ENCODE data around the gene MED27. TPM values are rescaled to one million over a fixed set of nuclear protein-coding genes. Genes with fewer than 3 reads are reported as not detected.

MED27 gene, protein sequence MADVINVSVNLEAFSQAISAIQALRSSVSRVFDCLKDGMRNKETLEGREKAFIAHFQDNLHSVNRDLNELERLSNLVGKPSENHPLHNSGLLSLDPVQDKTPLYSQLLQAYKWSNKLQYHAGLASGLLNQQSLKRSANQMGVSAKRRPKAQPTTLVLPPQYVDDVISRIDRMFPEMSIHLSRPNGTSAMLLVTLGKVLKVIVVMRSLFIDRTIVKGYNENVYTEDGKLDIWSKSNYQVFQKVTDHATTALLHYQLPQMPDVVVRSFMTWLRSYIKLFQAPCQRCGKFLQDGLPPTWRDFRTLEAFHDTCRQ
- 10 to 100 TPM; 14.4 to 20.3 (median 15.8) TPM for total RNA-seq

DNA sequence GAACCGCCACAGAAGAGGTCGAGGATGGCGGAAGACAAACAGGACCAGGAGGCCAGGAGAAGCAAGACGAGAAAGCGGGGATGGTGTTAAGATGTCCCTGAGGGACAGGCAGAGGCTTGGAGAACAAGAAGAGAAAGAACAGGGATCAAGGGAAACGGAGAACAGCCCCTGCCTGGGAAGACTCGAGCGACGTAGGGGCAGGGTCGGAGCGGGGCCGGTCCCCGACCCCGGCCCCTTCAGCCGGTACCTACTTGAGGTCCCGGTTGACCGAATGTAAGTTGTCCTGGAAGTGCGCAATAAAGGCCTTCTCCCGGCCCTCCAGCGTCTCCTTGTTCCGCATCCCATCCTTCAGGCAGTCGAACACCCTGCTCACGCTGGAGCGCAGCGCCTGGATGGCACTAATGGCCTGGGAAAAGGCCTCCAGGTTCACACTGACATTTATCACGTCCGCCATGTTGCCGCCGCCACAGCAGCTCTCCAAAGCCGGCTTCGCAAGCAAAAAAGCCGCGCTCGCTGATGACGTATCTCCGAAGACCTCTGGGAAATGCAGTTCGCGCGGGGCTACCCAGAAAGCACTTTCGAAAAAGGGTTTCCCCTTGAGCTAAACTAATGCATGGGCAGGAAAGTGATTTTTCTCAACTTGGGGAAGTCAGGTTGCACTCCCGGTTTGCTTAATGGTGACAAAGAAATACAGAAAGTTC is at the start of gene MED27:
Gene MED27 (minus strand): TSS at position 477 of the 701 bp plus-strand sequence. CDS start 23 bp downstream, at position 454.
- intact Hi-C loops (cut with DNase I; ENCODE audit: low total_unique reads): loop anchor here (10.0 kb wide), 1 partner anchor 785 kb away; no protein-coding TSS in a partner anchor
- Histone ChIP-seq H3K4me1 (no peaks in the 10 kb centered on the region), H3K36me3 (no peaks in the 10 kb centered on the region), H3K9me3 (no peaks in the 10 kb centered on the region), H3K27ac (peak within 1 kb of the TSS; percentile 78 to 82), H3K4me3 (peak within 1 kb of the TSS; percentile 72 to 84 (median 77)), H3K27me3 (no peaks in the 10 kb centered on the region)
- DNase-seq (ENCODE audit: low spot score in 2 of 2): peak; percentile 83 to 88
- TF ChIP-seq, protein P1, sequence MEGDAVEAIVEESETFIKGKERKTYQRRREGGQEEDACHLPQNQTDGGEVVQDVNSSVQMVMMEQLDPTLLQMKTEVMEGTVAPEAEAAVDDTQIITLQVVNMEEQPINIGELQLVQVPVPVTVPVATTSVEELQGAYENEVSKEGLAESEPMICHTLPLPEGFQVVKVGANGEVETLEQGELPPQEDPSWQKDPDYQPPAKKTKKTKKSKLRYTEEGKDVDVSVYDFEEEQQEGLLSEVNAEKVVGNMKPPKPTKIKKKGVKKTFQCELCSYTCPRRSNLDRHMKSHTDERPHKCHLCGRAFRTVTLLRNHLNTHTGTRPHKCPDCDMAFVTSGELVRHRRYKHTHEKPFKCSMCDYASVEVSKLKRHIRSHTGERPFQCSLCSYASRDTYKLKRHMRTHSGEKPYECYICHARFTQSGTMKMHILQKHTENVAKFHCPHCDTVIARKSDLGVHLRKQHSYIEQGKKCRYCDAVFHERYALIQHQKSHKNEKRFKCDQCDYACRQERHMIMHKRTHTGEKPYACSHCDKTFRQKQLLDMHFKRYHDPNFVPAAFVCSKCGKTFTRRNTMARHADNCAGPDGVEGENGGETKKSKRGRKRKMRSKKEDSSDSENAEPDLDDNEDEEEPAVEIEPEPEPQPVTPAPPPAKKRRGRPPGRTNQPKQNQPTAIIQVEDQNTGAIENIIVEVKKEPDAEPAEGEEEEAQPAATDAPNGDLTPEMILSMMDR (IDR thresholded peaks at IDR 0.05): no peak
- TF ChIP-seq POLR2AphosphoS5 (IDR thresholded peaks at IDR 0.05): peak; percentile 21 to 76 (median 42)

DNA sequence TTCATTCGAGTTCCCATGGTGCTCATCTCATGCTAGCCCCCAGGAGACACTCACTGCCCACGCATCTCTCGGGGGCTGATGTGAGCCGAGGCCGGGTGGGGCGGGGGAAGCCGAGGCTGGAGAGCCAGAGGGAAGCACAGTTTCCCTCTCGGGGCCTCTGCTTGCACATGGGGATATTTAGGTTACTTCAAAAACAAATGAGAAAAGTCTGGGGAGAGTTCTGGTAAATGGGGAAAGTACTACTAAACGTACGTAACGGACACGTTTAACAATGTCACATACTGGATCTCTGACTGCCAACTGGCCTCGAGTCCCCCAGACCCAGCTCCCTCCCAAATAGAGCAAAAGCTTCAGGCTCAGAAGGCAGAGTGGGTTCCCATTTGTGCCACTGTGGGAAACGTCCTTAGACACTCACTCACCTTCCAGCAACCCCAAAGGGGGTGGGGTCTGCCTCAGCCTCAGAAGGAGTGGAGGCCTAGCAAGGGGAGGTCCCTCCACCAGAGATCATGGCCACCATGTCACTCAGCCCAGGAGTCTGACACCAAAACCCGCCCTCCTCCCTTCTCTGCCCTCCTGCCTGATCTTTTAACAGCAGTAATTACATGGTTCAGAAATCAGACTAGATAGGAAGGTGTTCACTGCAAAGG is 48.3 kb upstream of the MED27 start:
- Histone ChIP-seq H3K4me3 (no peak overlapping the region), H3K36me3 (no peaks in the 10 kb centered on the region), H3K4me1 (no peaks in the 10 kb centered on the region), H3K9me3 (no peaks in the 10 kb centered on the region), H3K27me3 (peaks cover 0 to 61% of the 10 kb centered on the region in 2 donors), H3K27ac (no peak overlapping the region)
- TF ChIP-seq POLR2AphosphoS5 (IDR thresholded peaks at IDR 0.05): no peak
- TF ChIP-seq, protein P1 (IDR thresholded peaks at IDR 0.05): no peak
- no peak for TF ChIP-seq POLR2A (IDR thresholded peaks at IDR 0.05)
- no peak for DNase-seq (ENCODE audit: low spot score in 2 of 2)
- intact Hi-C loops (cut with DNase I; ENCODE audit: low total_unique reads): no loop called here

- H3K36me3 ChIP-seq: no peaks in the 10 kb centered on the region
- peaks cover 0 to 59% of the 10 kb centered on the region in 2 donors for H3K27me3 ChIP-seq
- intact Hi-C loops (cut with DNase I; ENCODE audit: low total_unique reads): no loop called here
- H3K9me3 ChIP-seq: no peaks in the 10 kb centered on the region
- H3K4me1 ChIP-seq: no peaks in the 10 kb centered on the region
- TF ChIP-seq POLR2AphosphoS5 (IDR thresholded peaks at IDR 0.05) (no peak), POLR2A (IDR thresholded peaks at IDR 0.05) (no peak)
- TF ChIP-seq, protein P1 (IDR thresholded peaks at IDR 0.05): no peak
- no peak for DNase-seq (ENCODE audit: low spot score in 2 of 2)
- H3K4me3 ChIP-seq: peak overlapping the region in 2 of 3 donors; percentile 27 to 45
- H3K27ac ChIP-seq: no peak overlapping the region
Observed at GRCh38 chr9:132126680-132127236, 47.1 kb upstream of the MED27 start.

- H3K4me3 ChIP-seq: peak overlapping the region in 2 of 3 donors; percentile 27 to 45
- intact Hi-C loops (cut with DNase I; ENCODE audit: low total_unique reads): no loop called here
- H3K9me3 ChIP-seq: no peaks in the 10 kb centered on the region
- H3K36me3 ChIP-seq: no peaks in the 10 kb centered on the region
- H3K27me3 ChIP-seq: peaks cover 0 to 59% of the 10 kb centered on the region in 2 donors
- TF ChIP-seq, protein P1 (IDR thresholded peaks at IDR 0.05): no peak
- TF ChIP-seq POLR2A (IDR thresholded peaks at IDR 0.05) (no peak), POLR2AphosphoS5 (IDR thresholded peaks at IDR 0.05) (no peak)
- H3K27ac ChIP-seq: no peak overlapping the region
- no peaks in the 10 kb centered on the region for H3K4me1 ChIP-seq
- DNase-seq (ENCODE audit: low spot score in 2 of 2): no peak
Observed at GRCh38 chr9:132125944-132126679, 46.4 kb upstream of the MED27 start.
